Measurements from ENCODE around the gene FXYD3.

DNA sequence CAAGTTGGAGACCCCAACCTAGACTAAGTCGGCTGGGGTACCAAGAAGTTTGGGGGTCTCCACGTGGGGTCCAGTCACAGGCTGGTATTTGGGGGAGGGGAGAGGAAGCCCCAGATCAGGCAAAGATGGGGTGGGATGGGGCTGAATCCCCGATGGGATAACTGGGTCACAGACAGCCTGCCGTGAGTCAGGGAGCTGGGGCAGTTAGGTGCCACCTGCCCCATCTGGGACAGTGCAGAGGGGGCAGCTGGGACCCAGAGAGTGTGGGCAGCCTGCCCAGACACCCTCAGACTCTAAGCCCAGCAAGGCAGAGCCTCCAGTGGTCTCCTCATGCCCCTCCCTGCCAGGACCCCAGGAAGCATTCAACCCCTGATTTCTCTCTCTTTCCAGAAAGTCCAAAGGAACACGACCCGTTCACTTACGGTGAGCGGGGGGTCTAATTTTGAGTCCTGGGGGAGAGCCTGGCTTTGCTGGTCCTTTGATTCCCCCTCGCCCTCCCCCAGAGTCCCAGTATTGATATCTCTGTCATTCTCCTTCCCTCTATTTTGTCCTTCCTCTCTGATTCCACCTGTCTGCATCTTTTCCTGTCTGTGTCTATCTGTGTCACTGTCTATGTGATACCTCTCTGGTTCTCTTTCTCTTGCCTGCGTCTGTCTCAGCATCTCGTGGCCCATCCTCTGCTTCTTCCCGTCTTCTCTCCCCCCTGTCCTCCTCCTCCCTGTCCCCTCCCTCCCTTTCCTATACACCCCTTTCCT lies 24.8 kb downstream of the FXYD3 start:
- TF ChIP-seq, protein P1, sequence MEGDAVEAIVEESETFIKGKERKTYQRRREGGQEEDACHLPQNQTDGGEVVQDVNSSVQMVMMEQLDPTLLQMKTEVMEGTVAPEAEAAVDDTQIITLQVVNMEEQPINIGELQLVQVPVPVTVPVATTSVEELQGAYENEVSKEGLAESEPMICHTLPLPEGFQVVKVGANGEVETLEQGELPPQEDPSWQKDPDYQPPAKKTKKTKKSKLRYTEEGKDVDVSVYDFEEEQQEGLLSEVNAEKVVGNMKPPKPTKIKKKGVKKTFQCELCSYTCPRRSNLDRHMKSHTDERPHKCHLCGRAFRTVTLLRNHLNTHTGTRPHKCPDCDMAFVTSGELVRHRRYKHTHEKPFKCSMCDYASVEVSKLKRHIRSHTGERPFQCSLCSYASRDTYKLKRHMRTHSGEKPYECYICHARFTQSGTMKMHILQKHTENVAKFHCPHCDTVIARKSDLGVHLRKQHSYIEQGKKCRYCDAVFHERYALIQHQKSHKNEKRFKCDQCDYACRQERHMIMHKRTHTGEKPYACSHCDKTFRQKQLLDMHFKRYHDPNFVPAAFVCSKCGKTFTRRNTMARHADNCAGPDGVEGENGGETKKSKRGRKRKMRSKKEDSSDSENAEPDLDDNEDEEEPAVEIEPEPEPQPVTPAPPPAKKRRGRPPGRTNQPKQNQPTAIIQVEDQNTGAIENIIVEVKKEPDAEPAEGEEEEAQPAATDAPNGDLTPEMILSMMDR (IDR thresholded peaks at IDR 0.05) = no peak
- TF ChIP-seq POLR2A (IDR thresholded peaks at IDR 0.05) = no peak

All from esophagus squamous epithelium (tissue), 4 donors.